OCI-LY1 (cell line): Measurements from ENCODE around the gene UST.

Experiments used
- H2AFZ ChIP-seq: fragments of 200-600 bp; sonication (generic), shearing (Covaris generic); 2 replicates; pipeline ENCODE4 v1.6.0; 2014; ENCODE audit warnings: antibody characterized with exemption, mild to moderate bottlenecking, low read length
- H3F3A ChIP-seq: fragments of 200-600 bp; sonication (generic), shearing (Covaris generic); 2 replicates; pipeline ENCODE4 v1.6.0; 2014; ENCODE audit warnings: mild to moderate bottlenecking, antibody characterized with exemption, low read length, moderate library complexity; ENCODE audit not compliant: insufficient read depth
- H3K27ac ChIP-seq: fragments of 200-600 bp; sonication (generic); 2 replicates; pipeline ENCODE4 v1.5.1; 2014; ENCODE audit warnings: low read length, mixed run types, mild to moderate bottlenecking, low read depth; ENCODE audit not compliant: poor library complexity, severe bottlenecking
- H3K27me3 ChIP-seq: fragments of 200-600 bp; sonication (generic); 2 replicates; pipeline ENCODE4 v1.6.0; 2014; ENCODE audit warnings: antibody characterized with exemption, mild to moderate bottlenecking, low read length, moderate library complexity; ENCODE audit not compliant: insufficient read depth
- H3K36me3 ChIP-seq: fragments of 200-600 bp; sonication (generic); 2 replicates; pipeline ENCODE4 v1.6.1; 2014; ENCODE audit warnings: mild to moderate bottlenecking, antibody characterized with exemption, low read length, moderate library complexity, mixed read lengths; ENCODE audit not compliant: insufficient read depth
- H3K4me1 ChIP-seq: fragments of 200-600 bp; sonication (generic); 2 replicates; pipeline ENCODE4 v1.5.1; 2014; ENCODE audit warnings: mild to moderate bottlenecking, low read length, moderate library complexity; ENCODE audit not compliant: insufficient read depth, severe bottlenecking
- H3K4me2 ChIP-seq: fragments of 200-600 bp; sonication (generic), shearing (Covaris generic); 2 replicates; pipeline ENCODE4 v1.6.1; 2014; ENCODE audit warnings: low read length
- H3K4me3 ChIP-seq: fragments of 200-600 bp; sonication (generic); 2 replicates; pipeline ENCODE4 v1.5.1; 2014; ENCODE audit warnings: low read length, low read depth, mild to moderate bottlenecking, mixed read lengths; ENCODE audit not compliant: poor library complexity, severe bottlenecking
- H3K79me2 ChIP-seq: fragments of 200-600 bp; shearing (Covaris generic); 2 replicates; pipeline ENCODE4 v1.6.1; 2016; ENCODE audit warnings: mixed run types, low read length, mixed read lengths; ENCODE audit not compliant: insufficient read depth
- H3K9ac ChIP-seq: fragments of 200-600 bp; sonication (generic), shearing (Covaris generic); 2 replicates; pipeline ENCODE4 v1.6.1; 2014; ENCODE audit warnings: mild to moderate bottlenecking, low read length, mixed read lengths
- H3K9me2 ChIP-seq: fragments of 200-600 bp; sonication (generic), shearing (Covaris generic); 2 replicates; pipeline ENCODE4 v1.6.1; 2014; ENCODE audit warnings: low read depth, mild to moderate bottlenecking, low read length, mixed read lengths
- H3K9me3 ChIP-seq: fragments of 200-600 bp; shearing (Covaris generic); 2 replicates; pipeline ENCODE4 v1.6.1; 2014; ENCODE audit warnings: low read length, mixed read lengths
- H4K20me1 ChIP-seq: fragments of 200-600 bp; sonication (generic), shearing (Covaris generic); 2 replicates; pipeline ENCODE4 v1.6.0; 2016; ENCODE audit warnings: mild to moderate bottlenecking, low read length; ENCODE audit not compliant: insufficient read depth
- EZH2 ChIP-seq: fragments of 200-600 bp; sonication (generic), shearing (Covaris generic); IDR thresholded peaks from 2 replicates; pipeline ENCODE4 v1.8.0; 2017; ENCODE audit warnings: borderline replicate concordance, mixed run types, mild to moderate bottlenecking, antibody characterized with exemption, low read length, moderate library complexity, mixed read lengths
- TF ChIP-seq, protein P1 (sequence below): fragments of 200-600 bp; sonication (generic), shearing (Covaris generic); IDR thresholded peaks from 2 replicates; pipeline ENCODE4 v1.5.1; 2017; ENCODE audit warnings: mild to moderate bottlenecking, antibody characterized with exemption, low read length, moderate library complexity, mixed read lengths

UST gene

GRCh38 chr6:149046164-149046821 is 299.5 kb downstream of the UST start:
- no peak for TF ChIP-seq EZH2
- TF ChIP-seq, protein P1, sequence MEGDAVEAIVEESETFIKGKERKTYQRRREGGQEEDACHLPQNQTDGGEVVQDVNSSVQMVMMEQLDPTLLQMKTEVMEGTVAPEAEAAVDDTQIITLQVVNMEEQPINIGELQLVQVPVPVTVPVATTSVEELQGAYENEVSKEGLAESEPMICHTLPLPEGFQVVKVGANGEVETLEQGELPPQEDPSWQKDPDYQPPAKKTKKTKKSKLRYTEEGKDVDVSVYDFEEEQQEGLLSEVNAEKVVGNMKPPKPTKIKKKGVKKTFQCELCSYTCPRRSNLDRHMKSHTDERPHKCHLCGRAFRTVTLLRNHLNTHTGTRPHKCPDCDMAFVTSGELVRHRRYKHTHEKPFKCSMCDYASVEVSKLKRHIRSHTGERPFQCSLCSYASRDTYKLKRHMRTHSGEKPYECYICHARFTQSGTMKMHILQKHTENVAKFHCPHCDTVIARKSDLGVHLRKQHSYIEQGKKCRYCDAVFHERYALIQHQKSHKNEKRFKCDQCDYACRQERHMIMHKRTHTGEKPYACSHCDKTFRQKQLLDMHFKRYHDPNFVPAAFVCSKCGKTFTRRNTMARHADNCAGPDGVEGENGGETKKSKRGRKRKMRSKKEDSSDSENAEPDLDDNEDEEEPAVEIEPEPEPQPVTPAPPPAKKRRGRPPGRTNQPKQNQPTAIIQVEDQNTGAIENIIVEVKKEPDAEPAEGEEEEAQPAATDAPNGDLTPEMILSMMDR, result no peak
- no peaks in the 10 kb centered on the region for H3K9me3 ChIP-seq
- H3K79me2 ChIP-seq, result no peaks in the 10 kb centered on the region
- no peak overlapping the region for H3K4me3 ChIP-seq
- no peaks in the 10 kb centered on the region for H3K9me2 ChIP-seq
- H3K36me3 ChIP-seq, result no peaks in the 10 kb centered on the region
- H3K9ac ChIP-seq, result no peak overlapping the region
- peaks cover 4% of the 10 kb centered on the region for H3K4me1 ChIP-seq
- H3K27ac ChIP-seq, result no peak overlapping the region
- no peak overlapping the region for H2AFZ ChIP-seq
- no peaks in the 10 kb centered on the region for H3K27me3 ChIP-seq
- no peaks in the 10 kb centered on the region for H3F3A ChIP-seq
- no peaks in the 10 kb centered on the region for H4K20me1 ChIP-seq
- no peak overlapping the region for H3K4me2 ChIP-seq

DNA sequence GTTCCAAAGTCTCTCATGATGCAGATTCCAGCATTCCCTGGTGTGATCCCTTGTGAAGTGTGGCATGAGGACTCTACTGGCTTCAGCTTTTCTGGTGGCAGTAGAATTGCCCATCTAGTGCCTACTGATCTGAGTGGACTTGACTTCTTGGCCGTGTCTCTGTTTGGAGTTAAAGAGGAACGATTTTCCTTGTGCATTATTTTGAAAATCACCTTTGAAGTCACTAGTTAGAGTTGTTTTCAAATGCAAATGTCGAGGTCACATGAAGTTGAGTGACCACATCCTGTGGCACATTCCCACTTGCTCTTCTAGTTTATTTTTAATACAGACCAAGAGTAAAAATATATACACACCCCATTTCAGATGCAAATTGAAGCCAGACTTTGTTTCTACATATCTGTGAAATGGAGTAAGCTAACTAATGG is 300.0 kb downstream of the UST start:
- Histone ChIP-seq H3K36me3 (no peaks in the 10 kb centered on the region), H3K4me2 (no peak overlapping the region), H4K20me1 (no peaks in the 10 kb centered on the region), H3K9ac (no peak overlapping the region), H2AFZ (no peak overlapping the region), H3K4me3 (no peak overlapping the region), H3K79me2 (no peaks in the 10 kb centered on the region), H3K4me1 (peaks cover 4% of the 10 kb centered on the region), H3K27ac (no peak overlapping the region), H3K9me3 (no peaks in the 10 kb centered on the region), H3K9me2 (no peaks in the 10 kb centered on the region), H3F3A (no peaks in the 10 kb centered on the region), H3K27me3 (no peaks in the 10 kb centered on the region)
- TF ChIP-seq, protein P1, result no peak
- no peak for TF ChIP-seq EZH2

- Histone ChIP-seq H3F3A (no peaks in the 10 kb centered on the region), H3K4me1 (peaks cover 4% of the 10 kb centered on the region), H3K27me3 (no peaks in the 10 kb centered on the region), H3K4me3 (no peak overlapping the region), H3K9ac (no peak overlapping the region), H4K20me1 (no peaks in the 10 kb centered on the region), H3K4me2 (no peak overlapping the region), H2AFZ (no peak overlapping the region), H3K79me2 (no peaks in the 10 kb centered on the region), H3K9me3 (no peaks in the 10 kb centered on the region), H3K9me2 (no peaks in the 10 kb centered on the region), H3K27ac (no peak overlapping the region), H3K36me3 (no peaks in the 10 kb centered on the region)
- TF ChIP-seq, protein P1, result no peak
- TF ChIP-seq EZH2, result no peak
These were observed 302.4 kb downstream of the UST start for GRCh38 chr6:149049230-149049629.
